Measurements from ENCODE around the gene CPEB1.
"Not testable (repeated sequence)": the region's sequence is repeated elsewhere in the genome, so short reads cannot be mapped to it uniquely, and the experiment has no call there.

Gene CPEB1

GRCh38 chr15:82648257-82649103 is 1.3 kb upstream of the CPEB1 start:
- DNase-seq = no peak

- DNase-seq = peak; percentile 44
Measured at GRCh38 chr15:82647835-82648256, 683 bp upstream of the CPEB1 start.

- DNase-seq = peak; percentile 34
Measured at GRCh38 chr15:82646250-82647044, 716 bp downstream of the CPEB1 start.

DNA sequence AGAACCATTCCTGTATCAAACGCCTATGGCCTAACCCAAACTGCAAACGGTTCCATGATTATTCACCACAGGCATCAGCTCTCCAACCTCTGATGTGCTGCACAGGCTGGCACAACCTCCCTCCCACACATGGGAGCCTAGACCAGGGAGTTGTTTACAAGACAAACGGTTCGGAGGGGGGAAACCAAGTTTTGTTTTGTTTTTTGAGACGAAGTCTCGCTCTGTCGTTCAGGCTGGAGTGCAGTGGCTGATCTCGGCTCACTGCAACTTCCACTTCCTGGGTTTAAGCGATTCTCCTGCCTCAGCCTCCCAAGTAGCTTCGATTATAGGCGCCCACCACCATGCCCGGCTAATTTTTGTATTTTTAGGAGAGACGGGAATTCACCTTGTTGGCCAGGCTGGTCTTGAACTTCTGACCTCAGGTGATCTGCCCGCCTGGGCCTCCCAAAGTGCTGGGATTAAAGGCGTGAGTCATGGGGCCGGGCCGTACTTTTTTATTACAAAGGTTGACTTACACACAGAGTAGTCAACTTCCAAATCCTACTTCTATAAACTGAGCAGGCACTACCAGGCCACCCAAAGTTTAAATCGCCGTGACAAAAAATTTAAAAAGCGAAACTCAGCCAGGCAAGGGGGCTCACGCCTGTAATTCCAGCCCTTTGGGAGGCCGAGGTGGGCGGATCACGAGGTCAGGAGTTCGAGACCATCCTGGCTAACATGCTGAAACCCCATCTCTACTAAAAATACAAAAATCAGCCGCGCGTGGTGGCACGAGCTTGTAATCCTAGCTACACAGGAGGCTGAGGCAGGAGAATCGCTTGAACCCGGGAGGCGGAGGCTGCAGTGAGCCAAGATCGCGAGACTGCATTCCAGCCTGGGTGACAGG is 2.0 kb downstream of the CPEB1 start:
- not testable (repeated sequence) for DNase-seq

DNA sequence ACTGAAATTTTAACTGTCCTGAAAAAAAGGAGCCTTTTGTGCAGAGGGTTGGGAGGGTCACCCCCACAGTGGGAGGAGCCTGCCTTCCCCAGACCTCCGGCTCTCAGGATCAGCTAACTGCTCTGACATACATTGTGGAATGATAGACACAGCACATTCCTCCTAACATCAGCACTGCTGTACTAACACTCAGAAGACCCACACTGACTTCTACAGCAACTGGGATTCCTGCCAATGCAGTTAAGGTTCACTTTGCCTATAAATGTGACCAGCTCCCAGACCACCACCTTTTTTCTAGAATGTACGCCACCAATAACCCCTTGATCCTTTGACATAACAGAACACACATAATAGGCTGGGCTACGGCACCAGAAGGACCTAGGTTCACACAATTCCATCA is 3.2 kb downstream of the CPEB1 start:
- DNase-seq = no peak

GRCh38 chr15:82642656-82643055 is 4.5 kb downstream of the CPEB1 start:
- DNase-seq = no peak

DNA sequence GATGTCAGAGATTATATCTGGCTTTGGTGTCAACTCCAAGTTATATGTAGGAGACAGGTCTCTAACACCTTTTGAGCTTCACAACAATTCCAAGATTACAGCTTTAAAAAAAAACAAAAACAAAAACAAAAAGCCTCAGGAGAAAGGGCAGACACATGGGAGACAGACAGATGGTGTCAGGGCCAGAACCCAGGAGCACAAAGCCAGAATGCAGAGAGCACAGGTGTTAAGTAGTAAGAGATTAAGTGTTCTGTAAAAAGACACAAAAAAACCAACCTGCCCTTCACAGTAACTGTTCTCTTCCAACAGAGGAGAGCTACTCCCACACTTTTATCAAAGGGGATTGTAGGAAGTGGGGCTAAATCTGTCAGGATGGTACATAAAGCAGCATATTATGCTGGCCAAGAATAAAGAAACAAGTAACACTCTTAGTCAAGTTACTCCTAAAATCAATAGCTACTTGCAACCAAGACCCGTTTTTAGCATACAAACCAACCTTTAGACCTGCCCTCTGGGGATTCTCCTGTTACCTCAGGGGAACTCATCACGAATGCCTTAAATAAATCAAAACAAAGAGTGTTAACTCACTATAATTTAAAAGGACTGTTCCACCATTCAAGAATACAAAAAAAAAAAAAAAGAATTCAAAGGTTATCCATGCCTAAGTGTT is 5.9 kb downstream of the CPEB1 start:
- DNase-seq = no peak

GRCh38 chr15:82640672-82641071 is 6.5 kb downstream of the CPEB1 start:
- DNase-seq = no peak

DNA sequence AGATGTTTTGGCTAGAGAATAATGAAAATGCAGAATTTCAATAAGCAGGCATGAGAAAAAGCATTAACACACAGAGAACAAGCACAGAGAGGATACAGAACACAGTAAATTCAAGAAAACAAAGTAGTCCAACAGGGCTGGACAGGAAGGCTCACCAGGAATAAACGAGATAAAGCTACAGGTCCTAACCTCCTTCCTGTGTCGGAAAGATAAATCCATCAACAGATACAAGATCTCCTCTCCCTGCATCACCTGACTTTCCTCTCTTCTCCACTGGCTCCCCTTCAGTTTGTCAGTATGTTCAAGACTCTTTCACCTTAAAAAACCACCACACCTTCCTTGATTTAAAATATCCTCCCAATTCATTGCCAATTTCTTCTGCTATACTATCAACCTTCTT is 11.4 kb downstream of the CPEB1 start:
- no peak for DNase-seq

GRCh38 chr15:82630033-82630432 is 17.1 kb downstream of the CPEB1 start:
- no peak for DNase-seq

DNA sequence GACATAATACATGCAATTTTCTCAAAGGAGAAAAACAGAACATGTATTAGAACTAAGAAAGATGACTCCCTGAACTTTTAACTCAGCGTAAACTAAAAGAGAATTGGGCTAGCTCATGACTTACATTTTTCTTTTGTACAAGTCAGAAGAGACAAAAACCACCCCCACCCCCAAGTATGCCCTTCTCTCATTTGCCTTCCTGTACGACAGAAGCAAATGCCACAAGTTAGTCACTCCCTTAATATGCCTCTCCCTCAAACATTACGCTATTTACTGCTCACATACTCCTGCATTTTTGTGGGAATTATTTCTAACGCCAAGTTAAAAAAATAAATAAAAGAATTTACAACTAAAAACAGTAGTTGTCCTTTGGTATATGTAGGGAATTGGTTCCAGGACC is 22.0 kb downstream of the CPEB1 start:
- DNase-seq = no peak

DNA sequence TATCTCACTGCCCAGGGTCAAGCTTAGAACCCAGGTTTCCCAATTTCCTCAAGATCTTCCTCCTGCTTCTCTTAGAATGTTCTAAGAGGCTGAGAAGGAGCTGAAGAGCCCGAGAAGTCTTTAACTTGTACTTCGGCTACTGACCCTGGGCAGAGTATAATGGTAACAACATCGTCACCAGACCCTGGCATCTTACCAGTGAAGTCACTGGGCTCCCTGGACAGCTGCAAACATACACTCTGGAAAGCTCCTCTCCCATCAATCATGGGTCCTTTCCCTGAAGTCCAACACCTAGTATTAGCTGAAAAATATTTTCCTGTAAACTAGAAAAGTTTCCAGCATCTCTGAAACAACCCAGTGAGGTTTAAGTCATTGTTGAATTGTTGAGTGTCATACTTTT is 22.7 kb downstream of the CPEB1 start:
- DNase-seq = no peak

DNA sequence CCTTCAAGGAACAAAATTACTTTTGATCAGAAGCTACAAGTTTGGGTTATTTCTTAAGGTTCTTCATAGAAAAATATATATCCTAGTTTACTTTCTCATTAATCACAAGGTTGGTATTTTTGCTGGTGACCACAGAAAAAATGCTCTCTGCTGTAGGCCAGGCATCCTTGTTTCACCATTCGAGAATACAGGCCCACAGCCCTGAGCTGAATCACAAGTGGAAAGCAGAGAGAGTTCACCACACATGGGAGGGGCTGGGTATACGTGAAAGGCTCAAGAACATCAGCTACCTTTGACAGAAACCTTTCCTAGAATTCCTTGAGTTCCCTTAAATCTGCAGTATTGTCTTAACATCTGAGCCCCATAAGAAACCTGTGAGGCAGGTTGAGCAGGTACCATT is 23.2 kb downstream of the CPEB1 start:
- DNase-seq = no peak

DNA sequence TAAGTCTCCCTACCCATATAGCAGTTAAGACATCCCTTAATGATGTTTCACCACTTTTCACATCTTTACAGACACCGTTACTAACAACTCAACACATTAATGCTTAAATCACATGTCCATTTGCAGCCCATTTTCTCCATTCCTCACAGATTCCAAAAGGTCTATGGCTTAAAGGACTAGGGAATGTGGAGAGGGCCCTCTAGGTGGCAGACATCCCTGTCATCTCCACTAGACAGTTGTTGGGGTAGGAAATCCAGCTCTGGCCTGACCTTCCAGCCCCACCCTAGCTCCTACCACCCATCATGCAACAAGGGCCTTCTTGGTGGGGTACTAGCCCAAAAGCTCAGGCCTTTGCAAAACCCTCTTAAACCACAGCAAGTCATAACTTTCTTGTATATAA is 25.2 kb downstream of the CPEB1 start:
- no peak for DNase-seq

- no peak for DNase-seq
Measured at GRCh38 chr15:82613747-82614146, 33.4 kb downstream of the CPEB1 start.

DNA sequence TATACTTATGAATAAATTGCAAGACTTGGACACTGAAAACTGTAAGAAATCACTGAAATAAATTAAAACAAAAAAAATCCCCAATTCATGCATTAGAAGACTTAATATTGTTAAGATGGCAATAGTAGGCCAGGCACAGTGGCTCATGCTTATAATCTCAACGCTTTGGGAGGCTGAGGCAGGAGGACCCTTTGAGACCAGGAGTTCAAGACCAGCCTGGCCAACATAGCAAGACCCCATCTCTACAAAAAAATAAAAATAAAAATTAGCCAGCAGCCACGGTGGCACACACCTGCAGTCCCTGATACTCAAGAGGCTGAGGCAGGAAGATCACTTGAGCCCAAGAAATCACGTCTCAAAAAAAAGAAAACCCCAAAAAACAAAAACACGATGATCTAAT is 35.8 kb downstream of the CPEB1 start:
- DNase-seq = no peak

DNA sequence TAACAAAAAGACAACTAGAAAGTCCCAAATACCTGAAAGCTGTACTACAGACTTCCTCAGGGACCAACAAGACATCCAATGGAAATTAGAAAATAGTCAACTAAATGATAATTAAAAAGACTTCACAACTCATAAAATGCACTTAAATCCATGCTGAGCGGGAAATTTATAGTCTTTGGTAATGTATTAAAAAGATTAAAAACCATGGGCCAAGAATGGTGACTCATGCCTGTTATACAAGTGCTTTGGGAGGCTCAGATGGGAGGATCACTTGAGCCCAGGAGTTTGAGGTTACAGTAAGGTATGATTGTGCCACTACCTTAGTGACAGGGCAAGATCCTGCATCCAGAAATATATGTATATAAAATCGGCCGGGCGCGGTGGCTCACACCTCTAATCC is 45.0 kb downstream of the CPEB1 start:
- no peak for DNase-seq

DNA sequence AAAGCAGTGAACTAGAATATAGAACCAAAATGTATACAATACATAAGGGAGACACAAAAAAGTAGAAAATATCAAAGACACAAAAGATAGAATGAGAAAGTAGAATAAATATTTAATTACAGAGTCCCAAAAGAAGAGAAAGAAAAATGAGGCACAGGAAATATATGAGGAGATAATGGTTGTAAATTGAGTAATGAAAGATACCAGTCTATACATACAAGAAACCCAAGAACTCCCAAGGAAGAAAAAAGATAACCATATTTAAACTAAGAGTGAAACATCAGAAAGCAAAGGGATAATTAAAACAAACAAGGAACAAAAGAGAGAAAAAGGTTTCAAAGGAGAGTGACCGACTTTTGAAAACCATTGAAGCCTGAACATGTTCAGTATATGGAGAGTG is 47.3 kb downstream of the CPEB1 start:
- DNase-seq = no peak

DNA sequence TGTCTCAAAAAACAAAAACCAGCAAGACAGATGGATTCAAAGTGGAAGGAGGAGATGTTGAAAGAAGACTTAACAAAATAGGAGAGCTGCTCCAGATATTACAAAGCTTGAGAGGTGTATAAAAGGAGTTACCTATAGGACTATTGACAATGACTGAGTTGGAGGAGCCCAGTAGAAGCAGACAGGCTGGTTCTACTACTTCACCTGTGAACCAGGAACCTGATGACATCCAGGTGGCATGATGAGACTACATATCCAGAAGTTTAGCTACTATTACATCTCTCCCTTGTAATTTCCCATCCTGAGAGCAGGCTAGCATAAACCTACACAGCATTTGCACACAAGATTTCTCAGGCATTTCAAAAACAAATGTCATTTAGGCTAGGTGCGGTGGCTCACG is 49.3 kb downstream of the CPEB1 start:
- DNase-seq = no peak

GRCh38 chr15:82595766-82596165 is 51.4 kb downstream of the CPEB1 start:
- no peak for DNase-seq

DNA sequence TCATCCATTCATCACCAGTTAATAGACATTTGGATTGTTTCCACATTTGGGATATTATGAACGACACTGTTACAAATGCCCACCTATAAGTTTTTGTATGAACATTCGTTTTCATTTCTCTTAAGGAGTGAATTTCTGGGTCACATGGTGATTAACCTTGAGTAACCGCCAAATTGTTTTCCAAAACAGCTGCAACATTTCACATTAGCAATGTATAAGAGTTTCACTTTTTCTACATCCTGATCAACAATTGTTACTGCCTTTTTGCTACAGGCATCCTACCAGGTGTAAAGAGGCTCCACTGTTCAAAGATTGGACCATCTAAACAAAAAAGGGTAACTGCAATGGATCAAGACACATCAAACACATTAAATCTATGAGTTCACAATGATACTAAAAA is 52.0 kb downstream of the CPEB1 start:
- DNase-seq = no peak

DNA sequence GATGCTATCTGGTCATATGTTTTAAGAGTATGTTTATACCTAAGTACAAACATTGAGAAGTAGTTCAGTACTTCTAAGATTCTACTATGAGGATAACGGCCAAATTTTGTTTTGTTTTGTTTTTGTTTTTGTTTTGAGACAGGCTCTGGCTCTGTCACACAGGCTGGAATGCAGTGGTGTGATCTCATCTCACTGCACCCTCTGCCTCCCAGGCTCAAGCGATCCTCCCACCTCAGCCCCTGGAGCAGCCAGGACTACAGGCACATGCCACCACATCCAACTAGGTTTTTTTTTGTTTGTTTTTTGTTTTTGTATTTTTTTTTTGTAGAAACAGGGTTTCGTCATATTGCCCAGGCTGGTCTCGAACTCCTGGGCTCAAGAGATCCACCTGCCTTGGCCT is 59.4 kb downstream of the CPEB1 start:
- DNase-seq = no peak

- DNase-seq = no peak
Measured at GRCh38 chr15:82585072-82585471, 62.1 kb downstream of the CPEB1 start.

Data from activated CD4-positive, alpha-beta T cell treated with anti-CD3 and anti-CD28 coated beads for 48 hours (primary cell).